Lung (tissue), 12 donors: Measurements from ENCODE around the gene AHCYL2. TPM values are rescaled to one million over a fixed set of nuclear protein-coding genes. Genes with fewer than 3 reads are reported as not detected.

Source experiments
- ATAC-seq: fragments of 200-7000 bp; cut with Tn5 transposase; one replicate; pipeline ENCODE4 v1.9.1; 2020; ENCODE audit warnings: moderate number of reproducible peaks; ENCODE audit not compliant: insufficient read depth, low FRiP score
- DNase-seq, 3 donors: peaks; one replicate each; pipeline ENCODE4 v3.0.0-alpha.2; 2013 to 2017
- H3K27ac ChIP-seq, 2 donors: one replicate each; pipeline ENCODE4 v1.5.1; 2013; ENCODE audit warnings: mild to moderate bottlenecking in 2 of 2, moderate library complexity in 2 of 2, control low read depth in 1 of 2, inconsistent platforms in 1 of 2, low read depth in 1 of 2, low read length in 1 of 2
- H3K27me3 ChIP-seq, 3 donors: one replicate each; pipeline ENCODE4 v1.5.1; 2013; ENCODE audit warnings: low read length in 2 of 3; ENCODE audit not compliant: control insufficient read depth in 3 of 3, insufficient read depth in 3 of 3
- H3K36me3 ChIP-seq, 4 donors: one replicate each; pipeline ENCODE4 v1.5.1; 2013; ENCODE audit warnings: low read length in 4 of 4, mild to moderate bottlenecking in 1 of 4, moderate library complexity in 1 of 4; ENCODE audit not compliant: control insufficient read depth in 4 of 4, insufficient read depth in 4 of 4
- H3K4me1 ChIP-seq, 5 donors: one replicate each; pipeline ENCODE4 v1.5.1; 2013; ENCODE audit warnings: low read length in 5 of 5, mild to moderate bottlenecking in 2 of 5, moderate library complexity in 1 of 5; ENCODE audit not compliant: control insufficient read depth in 5 of 5, insufficient read depth in 5 of 5
- H3K4me3 ChIP-seq: one replicate; pipeline ENCODE4 v1.5.1; 2013; ENCODE audit warnings: mild to moderate bottlenecking, control low read depth, moderate library complexity
- H3K9ac ChIP-seq, 2 donors: one replicate each; pipeline ENCODE4 v1.5.1; 2013; ENCODE audit warnings: low read length in 2 of 2, control low read depth in 1 of 2; ENCODE audit not compliant: insufficient read depth in 1 of 2
- H3K9me3 ChIP-seq, 4 donors: one replicate each; pipeline ENCODE4 v1.5.1; 2013; ENCODE audit warnings: low read length in 3 of 4, mild to moderate bottlenecking in 1 of 4, moderate library complexity in 1 of 4; ENCODE audit not compliant: control insufficient read depth in 4 of 4, insufficient read depth in 3 of 4
- WGBS, 2 donors: extraction: QIAGEN DNeasy Blood & Tissue Kit; methylation state at CpG; one replicate each; pipeline ENCODE4 v1.1.7; 2013; 5-methylcytosine and 5-hydroxymethylcytosine counted together
- polyA plus RNA-seq, 2 donors: library from polyadenylated mRNA; stranded (reverse); fragments of 200-250 nt; gene quantifications; one replicate each; pipeline ENCODE4 v1.2.1, GENCODE V29; 2013
- total RNA-seq, 2 donors: library from RNA; depleted of rRNA in 1 of 2; stranded (reverse); fragments of >200 nt in 1 of 2; gene quantifications; one replicate each; pipeline ENCODE4 v1.2.1, GENCODE V29; 2014 to 2021
- TF ChIP-seq, protein P1 (sequence below): IDR thresholded peaks from 2 replicates; pipeline ENCODE4 v1.5.1; 2012; ENCODE audit warnings: mild to moderate bottlenecking; ENCODE audit errors: control extremely low read depth, extremely low read depth
- donor health status: control.
- donor health status: control.
- donor health status: Bipolar disorder and iron deficiency.
- donor health status: healthy.
- donor health status: DM: yes; HTN: yes; CAD: no.

AHCYL2 gene
- total and polyA plus RNA-seq, 4 donors = 16.3 to 172 (median 93.8) TPM

DNA sequence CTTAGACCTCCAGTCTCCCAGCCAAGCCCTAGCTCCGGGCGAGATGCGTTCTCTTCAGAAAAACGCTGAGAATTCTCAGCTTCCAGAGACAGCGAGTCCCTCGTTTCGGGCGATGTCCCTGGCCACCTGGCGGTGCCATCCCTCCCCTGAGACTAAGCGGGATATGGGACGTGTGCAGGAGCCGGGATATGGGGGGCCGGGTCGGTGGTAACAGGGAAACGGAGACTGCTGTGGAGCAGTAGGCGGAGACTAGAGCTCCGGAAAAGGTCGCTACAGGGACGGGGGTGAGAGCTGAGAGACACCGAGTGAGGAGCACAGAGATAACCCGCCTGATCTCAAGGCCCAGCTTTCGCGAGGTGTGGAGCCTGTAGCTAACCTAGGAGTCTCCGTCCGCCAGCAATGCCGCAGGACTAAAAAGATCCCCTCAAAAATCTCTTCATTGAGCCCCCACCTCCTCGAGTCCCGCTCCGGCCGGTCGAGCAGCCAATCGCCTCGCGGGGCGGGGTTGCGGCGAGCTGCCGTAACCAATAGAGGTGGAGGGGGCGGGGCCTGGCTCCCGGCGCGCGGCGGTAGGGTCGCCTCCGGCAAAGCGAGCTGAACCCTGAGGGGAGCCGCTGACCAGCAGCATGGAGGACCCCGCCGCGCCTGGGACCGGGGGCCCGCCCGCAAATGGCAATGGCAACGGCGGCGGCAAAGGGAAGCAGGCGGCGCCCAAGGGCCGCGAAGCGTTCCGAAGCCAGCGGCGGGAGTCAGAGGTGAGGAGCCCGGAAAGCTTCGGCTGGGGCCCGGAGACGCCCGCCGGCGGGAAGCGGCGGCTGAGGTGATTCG lies 209.2 kb downstream of the AHCYL2 start, which contains the start of gene STRIP2:
STRIP2 (plus strand) TSS at position 586 of the 828 bp plus-strand sequence; CDS start at position 627, 41 bp downstream.
- H3K27me3 ChIP-seq = peaks cover 0 to 19% (median 9%) of the 10 kb centered on the region in 3 donors
- TF ChIP-seq, protein P1, sequence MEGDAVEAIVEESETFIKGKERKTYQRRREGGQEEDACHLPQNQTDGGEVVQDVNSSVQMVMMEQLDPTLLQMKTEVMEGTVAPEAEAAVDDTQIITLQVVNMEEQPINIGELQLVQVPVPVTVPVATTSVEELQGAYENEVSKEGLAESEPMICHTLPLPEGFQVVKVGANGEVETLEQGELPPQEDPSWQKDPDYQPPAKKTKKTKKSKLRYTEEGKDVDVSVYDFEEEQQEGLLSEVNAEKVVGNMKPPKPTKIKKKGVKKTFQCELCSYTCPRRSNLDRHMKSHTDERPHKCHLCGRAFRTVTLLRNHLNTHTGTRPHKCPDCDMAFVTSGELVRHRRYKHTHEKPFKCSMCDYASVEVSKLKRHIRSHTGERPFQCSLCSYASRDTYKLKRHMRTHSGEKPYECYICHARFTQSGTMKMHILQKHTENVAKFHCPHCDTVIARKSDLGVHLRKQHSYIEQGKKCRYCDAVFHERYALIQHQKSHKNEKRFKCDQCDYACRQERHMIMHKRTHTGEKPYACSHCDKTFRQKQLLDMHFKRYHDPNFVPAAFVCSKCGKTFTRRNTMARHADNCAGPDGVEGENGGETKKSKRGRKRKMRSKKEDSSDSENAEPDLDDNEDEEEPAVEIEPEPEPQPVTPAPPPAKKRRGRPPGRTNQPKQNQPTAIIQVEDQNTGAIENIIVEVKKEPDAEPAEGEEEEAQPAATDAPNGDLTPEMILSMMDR = no peak
- peak within 1 kb of the TSS; percentile 41 to 50 for H3K9ac ChIP-seq
- ATAC-seq = peak; percentile 98
- DNase-seq = peak; percentile 92 to 93 (median 93)
- no peaks in the 10 kb centered on the region for H3K36me3 ChIP-seq
- H3K4me3 ChIP-seq = peak within 1 kb of the TSS; percentile 81
- peak within 1 kb of the TSS; percentile 49 to 94 for H3K27ac ChIP-seq
- WGBS, 2 donors = 0 to 1% methylated on average over 62 to 75 of the region's 75 CpGs
- no peaks in the 10 kb centered on the region for H3K9me3 ChIP-seq
- H3K4me1 ChIP-seq = peaks cover 0 to 4% (median 0%) of the 10 kb centered on the region in 5 donors

DNA sequence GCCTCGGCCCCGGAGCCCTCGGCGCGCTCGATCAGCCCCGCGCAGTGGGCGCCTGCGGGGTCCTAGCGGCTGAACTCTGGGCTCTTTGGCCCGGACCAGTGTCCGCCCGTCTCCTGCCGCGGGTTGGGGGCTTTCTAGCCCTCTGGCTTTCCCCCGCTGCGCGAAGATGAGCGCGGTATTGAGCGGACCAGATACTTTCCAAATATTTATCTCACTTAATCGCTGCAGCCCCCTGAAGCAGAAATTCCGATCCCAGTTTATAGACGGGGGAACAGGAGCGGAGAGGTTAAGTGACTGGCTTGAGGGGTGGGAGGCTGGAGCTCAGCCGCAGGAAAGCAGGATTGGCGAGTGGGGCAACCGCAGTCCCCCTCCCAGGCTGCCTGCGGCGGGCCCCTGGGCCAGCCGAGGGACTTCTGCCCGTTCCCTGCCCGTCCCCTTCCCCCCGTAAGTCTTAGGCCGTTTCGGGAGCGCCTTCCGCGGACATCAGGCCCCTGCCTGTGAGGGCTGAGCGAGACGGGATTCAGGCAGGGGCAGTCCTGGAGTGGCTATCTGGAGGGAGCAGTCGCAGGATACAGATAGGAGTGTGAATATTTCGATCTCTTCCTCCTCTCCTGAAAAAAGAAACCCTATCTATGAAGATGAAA lies 210.0 kb downstream of the AHCYL2 start:
- Histone ChIP-seq H3K27ac (peak overlapping the region; percentile 49 to 94), H3K4me1 (peaks cover 0 to 4% (median 0%) of the 10 kb centered on the region in 5 donors)
- DNase-seq = peak; percentile 35 to 46 (median 43)

DNA sequence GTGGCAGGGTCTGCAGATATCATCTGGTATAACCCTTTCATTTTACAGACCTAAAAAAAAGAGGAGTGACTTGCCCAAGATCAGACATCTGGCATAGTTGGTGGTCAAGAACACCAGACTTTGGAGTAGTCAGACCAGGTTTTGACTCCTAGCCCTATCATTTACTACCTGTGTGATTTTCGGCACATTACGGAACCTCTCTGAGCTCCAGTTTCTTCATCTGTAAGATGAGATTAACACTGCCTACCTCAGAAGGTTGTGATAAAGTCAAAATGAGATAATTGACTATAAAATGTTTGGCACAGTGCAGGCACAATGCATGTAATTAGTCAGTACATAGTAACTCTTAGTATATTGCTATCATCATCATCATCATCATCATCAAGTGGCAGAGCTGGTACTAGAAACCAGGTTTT lies 210.6 kb downstream of the AHCYL2 start:
- Histone ChIP-seq H3K36me3 (no peaks in the 10 kb centered on the region), H3K4me3 (no peak overlapping the region), H3K9me3 (no peaks in the 10 kb centered on the region), H3K4me1 (peaks cover 0 to 4% (median 0%) of the 10 kb centered on the region in 5 donors), H3K9ac (peak overlapping the region in 1 of 2 donors; percentile 42), H3K27me3 (peaks cover 0 to 19% (median 9%) of the 10 kb centered on the region in 3 donors), H3K27ac (peak overlapping the region in 1 of 2 donors; percentile 94)
- ATAC-seq (no peak), DNase-seq (no peak)
- TF ChIP-seq, protein P1 = no peak
- 89 to 98% methylated on average over 2 of the region's 2 CpGs for WGBS, 2 donors

More for the DNA sequence above, 210.0 kb downstream of the AHCYL2 start:
- peaks cover 0 to 19% (median 9%) of the 10 kb centered on the region in 3 donors for H3K27me3 ChIP-seq
- 1 to 2% methylated on average over 41 to 44 of the region's 44 CpGs for WGBS, 2 donors
- H3K9ac ChIP-seq = peak overlapping the region; percentile 41 to 42
- H3K36me3 ChIP-seq = no peaks in the 10 kb centered on the region
- TF ChIP-seq, protein P1 = no peak
- H3K4me3 ChIP-seq = peak overlapping the region; percentile 81
- ATAC-seq = no peak
- H3K9me3 ChIP-seq = no peaks in the 10 kb centered on the region
